CD4-positive, alpha-beta T cell treated with Interleukin-1 beta for 1 hour (primary cell): ENCODE results near the gene IL4.
"Not testable (repeated sequence)": the region's sequence is repeated elsewhere in the genome, so short reads cannot be mapped to it uniquely, and the experiment has no call there.

Source experiments
- DNase-seq, 2 donors: peaks; one replicate each; pipeline ENCODE4 v3.0.0-alpha.2; 2020 to 2022

Gene IL4

DNA sequence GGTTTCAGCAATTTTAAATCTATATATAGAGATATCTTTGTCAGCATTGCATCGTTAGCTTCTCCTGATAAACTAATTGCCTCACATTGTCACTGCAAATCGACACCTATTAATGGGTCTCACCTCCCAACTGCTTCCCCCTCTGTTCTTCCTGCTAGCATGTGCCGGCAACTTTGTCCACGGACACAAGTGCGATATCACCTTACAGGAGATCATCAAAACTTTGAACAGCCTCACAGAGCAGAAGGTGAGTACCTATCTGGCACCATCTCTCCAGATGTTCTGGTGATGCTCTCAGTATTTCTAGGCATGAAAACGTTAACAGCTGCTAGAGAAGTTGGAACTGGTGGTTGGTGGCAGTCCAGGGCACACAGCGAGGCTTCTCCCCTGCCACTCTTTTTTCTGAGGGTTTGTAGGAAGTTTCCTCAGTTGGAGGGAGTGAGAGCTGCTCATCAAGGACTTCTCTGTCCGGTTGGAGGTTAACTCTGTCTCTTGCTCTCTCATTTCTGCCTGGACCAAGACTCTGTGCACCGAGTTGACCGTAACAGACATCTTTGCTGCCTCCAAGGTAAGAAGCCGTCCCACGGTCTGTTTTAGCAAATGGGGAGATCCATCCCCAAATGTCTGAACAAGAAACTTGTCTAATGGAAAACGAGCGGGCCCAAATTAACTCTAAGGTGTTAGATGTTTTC is at the start of gene IL4:
TSS of gene IL4 (plus strand) at position 51 of the 692 bp plus-strand sequence. CDS start at position 113, 62 bp downstream.
- peak in 1 of 2 donors; percentile 12 for DNase-seq

DNA sequence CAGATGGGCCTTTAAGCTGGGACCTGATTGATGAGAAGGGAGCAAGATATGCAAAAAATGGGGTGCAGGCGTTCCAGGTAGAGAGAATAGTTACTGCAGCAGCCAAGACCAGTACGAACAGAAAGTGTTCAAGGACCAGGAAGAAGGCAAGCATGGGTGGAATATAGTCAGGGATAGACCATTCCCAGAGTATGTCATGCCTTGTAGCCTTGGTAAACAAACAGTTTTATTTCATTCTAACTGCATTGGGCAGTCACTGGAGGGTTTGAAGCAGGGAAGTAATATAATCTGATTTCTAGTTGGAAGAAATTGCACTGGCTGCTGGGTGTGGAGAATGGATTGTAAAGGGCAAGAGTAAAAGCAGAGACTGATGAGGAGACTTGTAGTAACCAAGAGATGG is 46.3 kb upstream of the IL4 start:
- DNase-seq: no peak

DNA sequence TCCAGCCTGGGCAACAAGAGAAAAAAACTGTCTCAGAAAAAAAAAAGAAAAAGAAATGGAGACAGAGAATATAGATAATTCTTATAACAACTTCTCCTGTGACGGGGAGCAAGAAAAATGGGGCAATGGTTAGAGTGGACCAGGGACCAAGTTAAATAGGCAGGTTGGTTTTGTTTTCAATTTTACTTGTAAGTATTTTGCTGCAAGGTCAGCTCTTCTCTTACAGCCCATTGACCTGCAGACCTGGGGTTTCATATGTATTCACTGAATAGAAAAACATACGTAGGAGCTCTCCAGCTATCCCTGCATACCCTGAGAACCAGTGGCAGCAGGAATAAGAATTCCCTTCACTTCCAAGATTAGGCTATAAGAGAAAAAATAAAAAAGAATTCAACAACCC is 45.0 kb upstream of the IL4 start:
- no peak for DNase-seq

DNA sequence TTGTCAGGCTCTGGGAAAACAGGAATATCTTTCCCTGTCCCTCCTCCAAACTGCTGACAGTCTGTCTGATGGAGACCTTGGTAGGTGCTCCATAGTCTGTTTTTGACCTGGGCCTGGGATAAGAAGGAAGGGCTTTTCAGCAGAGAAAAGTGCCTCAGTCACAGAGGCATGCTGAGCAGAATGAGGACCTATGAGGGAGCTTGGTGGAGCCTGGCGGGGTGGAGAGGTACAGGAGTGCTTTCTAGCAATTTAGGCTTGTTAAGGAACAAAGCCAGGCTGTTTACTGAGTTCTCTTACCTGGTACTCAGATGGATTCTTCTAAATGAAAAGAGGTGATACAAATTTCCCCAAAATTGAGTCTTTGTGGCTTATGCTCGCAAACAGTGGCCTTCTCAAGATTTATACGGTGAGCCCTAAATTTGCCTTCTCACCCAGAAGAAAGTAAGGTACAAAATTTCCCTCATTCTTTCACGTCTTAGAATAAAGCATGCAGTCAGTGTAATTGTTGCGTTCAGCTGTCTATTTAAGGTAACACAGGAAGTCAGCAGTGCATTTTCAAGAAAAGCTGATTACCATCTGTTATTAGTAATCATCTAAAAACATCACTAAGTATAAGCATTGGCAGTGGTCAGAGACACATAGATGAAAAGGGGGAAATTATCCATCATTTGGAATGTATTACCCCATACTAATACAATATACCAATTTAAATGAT is 44.4 kb upstream of the IL4 start:
- DNase-seq: peak in 1 of 2 donors; percentile 2

DNA sequence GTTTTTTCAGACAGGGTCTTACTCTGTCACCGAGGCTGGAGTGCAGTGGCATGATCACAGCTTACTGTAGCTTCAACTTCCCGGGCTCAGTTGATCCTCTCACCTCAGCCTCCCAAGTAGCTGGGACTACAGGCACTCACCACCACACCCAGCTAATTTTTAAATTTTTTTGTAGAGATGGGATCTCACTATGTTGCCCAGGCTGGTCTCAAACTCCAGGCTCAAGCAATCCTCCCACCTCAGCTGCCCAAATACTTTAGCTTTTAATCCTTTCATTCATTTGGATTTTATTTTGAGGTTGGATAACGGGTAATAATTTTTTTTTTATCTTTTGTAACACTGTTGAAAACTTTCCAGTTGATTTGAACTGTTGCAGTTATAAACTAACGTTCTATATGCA is 40.2 kb upstream of the IL4 start:
- DNase-seq: not testable (repeated sequence)

DNA sequence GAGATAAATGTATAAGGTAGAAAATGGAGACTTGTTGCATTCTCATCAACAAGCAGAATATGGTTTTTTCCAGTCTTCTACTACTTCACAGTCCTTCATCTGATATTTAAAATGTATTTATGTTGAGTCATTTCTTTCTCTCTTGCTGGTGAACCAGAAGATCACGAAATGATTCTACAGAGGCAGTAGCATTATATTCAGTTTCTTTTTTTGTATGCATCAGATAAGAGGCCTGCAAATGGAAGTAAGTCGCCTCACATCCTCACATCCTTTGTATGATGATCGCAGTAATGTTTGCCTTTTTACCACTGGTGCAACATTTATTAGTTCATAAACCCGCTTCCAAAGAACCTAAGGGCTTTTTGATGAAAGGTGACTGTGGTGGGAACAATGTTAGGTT is 37.9 kb upstream of the IL4 start:
- DNase-seq: no peak

DNA sequence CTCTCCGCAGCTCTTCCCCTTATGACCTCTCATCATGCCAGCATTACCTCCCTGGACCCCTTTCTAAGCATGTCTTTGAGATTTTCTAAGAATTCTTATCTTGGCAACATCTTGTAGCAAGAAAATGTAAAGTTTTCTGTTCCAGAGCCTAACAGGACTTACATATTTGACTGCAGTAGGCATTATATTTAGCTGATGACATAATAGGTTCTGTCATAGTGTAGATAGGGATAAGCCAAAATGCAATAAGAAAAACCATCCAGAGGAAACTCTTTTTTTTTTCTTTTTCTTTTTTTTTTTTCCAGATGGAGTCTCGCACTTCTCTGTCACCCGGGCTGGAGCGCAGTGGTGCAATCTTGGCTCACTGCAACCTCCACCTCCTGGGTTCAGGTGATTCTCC is 36.5 kb upstream of the IL4 start:
- DNase-seq: no peak

DNA sequence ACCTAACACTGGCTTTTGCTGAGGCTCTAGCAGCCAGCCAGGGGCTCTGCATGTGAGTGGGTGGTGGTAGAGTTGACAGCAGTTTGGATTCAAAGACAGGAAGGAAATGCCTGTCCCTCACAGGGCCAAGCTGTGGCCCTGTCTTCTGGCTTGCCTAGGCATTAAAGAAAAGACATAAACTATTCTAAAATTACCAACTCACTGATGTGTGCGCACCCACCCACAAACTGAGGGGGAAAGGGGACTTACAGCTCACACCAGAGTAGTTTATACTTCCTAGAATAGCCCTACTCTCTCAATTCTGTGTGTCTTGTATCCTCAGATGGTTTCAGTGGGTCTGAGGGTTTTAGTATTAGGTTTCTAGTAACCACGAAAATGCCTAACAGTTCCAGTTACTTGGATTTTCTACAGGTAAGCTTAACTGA is 34.1 kb upstream of the IL4 start:
- DNase-seq: no peak

DNA sequence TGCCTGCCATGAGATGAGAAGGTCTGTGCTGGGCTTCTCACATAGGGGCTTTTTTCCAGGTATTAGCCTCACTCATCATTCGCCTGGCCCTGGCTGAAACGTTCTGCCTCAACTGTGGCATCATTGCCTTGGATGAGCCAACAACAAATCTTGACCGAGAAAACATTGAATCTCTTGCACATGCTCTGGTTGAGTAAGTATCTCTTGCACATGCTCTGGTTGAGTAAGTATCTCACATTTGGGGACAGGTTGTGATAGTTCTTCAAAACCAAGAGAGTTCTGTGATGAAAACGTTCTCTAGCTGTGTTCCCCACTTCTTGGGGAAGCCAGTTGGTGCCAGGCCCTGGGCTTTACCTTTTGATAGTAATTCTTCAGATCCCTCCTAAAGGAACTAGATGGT is 33.2 kb upstream of the IL4 start:
- no peak for DNase-seq

DNA sequence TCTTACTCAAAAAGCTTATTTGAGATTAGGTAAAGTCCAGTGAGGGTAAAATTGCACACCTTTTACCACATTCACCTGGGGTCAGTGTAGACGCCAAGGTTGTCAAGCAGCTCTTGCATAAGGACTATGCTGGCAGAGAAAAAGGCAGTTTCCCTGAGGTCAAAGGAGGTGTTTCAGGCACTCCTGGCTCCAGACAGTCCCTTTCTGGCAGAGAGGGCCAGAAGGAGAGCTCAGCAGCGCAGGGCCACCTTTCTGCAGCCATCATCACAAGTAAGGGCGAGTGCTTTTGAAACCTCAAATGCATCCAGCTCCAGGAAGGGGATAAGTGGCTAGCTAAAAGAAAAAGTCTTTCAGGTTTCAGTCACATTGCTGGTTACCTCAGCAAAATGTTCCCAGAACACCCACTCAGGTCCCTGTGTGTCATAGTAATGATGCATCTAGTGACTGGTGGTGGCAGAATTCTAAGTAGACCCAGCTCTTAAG is 32.5 kb upstream of the IL4 start:
- DNase-seq: no peak

DNA sequence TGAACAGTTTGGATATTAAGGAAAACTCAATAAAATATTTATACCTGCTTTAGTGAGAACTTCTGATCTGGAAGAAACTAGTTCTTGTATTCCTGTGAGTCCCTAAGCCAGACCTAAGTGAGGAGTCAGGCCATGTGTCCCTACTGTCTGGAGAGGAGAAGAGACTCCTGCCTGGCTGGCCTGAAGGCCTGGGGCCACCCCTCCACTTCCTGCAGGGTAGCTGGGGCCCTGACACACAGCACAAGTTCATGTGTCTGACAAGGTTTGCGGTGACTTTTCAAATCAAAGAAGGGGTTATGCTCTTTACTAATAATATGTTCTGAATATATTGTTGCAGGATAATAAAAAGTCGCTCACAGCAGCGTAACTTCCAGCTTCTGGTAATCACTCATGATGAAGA is 31.9 kb upstream of the IL4 start:
- DNase-seq: no peak

DNA sequence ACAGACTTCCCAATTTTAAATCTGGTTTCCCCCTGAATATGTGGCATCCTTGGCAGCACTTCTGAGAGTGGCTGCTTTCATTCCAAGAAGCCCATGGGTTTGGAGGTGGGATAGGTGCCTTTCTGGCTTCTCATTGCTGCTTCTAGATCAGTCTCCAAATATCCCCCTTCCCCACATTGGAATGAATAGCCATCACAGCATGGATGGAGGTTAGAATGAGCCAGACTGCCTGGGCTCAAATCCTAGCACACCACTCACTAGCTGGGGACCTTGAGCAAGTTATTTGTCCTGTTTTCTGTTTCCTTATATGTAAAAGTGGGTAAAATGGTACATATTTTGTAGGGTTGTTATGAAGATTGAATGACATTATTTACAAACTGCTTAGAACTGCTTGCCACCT is 29.6 kb upstream of the IL4 start:
- DNase-seq: no peak

DNA sequence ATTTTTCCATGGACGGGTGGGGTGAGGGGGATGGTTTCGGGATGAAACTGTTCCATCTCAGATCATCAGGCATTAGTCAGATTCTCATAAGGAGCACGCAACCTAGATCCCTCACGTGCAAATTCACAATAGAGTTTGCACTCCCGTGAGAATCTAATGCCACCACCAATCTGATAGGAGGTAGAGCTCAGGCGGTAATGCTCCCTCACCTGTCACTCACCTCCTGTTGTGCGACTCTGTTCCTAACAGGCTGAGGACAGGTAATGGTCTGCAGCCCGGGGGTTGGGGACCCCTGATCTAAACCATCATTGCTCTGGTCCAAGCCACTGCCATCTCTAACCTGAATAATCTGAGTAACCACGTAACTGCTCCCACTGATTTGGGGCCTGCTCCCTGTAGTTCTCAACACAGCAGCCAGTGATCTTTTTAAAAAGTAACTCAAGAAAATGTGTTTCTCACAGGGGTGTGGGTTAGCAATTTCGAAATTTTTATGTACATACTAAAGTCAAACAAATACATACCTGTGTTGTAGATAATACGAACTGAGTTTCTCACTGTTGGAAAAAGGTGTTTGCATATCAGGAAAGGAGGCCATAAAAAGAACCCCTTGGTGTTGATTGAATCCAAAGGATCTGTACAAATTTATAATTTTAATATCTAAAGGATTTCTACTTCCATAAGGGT is 27.1 kb upstream of the IL4 start:
- no peak for DNase-seq

DNA sequence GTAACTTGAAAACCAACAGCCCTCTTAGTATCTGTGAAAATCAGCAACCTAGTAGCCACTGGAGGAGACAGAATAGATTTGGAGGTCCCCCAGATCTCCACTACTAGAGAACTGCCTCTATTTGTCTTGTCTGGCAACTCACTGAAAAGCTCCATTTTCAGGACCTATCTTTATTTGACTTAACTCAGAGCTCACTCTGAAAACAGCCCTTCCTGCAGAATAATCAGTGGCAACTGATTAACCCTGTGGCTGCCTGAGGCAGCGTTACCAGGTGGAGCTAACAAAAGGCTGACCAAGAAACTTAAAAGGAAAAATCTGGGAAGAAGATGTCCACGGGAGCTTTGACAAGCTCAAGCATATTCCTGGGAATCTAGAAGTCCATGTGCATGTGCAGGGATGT is 26.3 kb upstream of the IL4 start:
- DNase-seq: no peak

DNA sequence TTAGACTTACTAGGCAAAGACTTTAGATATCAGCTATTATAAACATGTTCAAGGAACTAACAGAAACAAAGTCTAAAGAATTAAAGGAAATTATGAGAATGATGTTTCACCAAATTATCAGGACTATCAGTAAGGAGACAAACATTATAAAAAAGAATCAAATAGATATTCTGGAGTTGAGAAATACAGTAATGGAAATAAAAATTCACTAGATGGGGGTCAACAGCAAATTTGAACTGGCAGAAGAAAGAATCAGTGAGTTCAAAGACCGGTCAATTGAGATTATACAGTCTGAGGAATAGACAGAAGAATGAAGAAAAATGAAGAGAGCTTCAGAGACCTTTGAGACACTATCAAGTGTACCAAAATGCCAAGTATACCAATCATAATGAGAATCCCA is 25.4 kb upstream of the IL4 start:
- DNase-seq: no peak

DNA sequence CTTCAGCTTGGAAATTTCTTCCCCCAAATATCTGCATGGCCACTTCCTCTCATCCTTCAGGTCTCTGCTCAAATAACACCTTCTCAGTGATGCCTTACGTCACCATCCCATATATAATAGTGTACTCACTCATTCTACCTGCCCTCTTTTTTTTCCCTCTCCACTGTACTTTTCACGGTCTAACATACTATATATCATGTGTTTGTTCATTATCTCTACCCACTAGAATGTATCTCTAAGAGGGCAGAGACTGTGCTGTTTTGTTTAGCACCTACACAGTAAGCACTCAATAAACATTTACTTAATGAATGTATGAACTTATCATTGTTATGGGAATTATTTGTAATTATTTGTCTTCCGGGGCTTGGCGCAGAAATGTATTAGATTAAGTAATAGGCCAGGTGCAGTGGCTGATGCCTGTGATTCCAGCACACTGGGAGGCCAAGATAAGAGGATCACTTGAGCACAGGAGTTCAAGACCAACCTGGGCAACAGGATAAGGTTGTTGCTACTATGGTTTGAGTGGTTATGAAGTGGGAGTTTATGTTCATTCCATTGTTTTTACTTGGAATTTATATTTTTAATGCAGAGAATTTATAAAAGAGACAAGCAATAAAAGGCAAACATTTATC is 21.8 kb upstream of the IL4 start:
- DNase-seq: no peak

DNA sequence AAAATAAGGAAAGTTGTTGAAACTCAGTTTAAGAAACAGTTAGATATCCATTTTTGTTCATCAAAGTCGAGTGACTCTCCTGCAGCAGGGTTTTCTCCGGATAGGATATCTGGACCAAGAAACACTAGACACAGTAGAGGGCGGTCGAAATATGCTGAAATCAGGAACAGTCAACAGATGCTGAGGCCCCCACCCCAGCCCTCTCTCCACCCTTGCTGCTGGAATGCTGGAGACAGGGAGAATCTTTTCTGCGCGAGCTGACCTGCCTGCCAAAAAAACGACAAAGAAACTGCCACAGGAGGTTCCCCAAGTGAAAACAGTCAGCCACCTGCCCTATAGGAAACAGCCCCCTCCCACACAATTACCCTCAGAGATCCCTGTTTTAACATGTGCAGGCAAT is 20.1 kb upstream of the IL4 start:
- DNase-seq: no peak

DNA sequence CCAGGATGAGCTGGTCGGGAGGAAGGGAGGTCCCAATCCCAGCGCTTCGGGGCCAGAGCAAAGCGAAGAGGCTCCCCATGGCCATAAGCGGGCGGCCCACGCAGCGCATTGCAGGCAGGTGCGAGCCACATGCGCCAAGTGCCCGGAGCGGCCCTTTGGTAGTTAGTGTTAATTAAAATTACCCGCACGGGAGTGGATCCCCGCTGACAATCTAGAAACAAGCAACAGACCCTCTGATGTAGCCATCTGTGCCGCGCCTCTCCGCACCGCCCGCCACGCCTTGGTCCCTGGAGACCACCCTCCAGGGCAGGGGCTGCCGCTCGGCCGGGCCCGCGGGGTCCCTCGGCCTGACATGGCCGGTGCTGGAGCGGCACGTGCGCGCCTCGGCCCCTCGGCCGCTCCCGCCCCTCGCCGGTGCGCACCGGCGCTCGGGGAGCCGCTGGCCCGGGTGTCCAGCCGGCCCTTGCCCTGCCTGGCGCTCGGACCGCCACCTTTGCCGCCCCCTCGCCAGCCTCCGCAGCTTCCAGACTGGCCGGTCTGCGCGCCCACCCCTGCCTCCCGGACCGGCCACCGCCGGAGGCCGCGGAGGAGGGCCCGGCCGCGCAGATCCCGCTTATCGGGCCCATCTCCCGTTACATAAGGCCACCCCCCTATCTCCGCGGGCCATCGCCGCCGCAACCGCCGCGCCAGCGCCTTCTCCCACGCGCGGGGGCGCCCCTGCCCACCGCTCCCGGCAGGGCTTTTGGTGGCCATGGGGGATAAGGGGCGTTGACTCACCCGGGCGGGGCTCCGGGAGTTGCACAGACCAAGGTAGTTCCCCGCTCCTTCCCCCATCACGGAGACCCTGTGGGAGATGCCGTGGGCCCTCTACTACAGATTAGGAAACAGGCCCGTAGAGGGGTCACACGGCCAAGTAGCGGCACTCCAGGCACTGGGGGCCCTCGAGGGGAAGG is 17.7 kb upstream of the IL4 start:
- DNase-seq: peak; percentile 31 to 46

DNA sequence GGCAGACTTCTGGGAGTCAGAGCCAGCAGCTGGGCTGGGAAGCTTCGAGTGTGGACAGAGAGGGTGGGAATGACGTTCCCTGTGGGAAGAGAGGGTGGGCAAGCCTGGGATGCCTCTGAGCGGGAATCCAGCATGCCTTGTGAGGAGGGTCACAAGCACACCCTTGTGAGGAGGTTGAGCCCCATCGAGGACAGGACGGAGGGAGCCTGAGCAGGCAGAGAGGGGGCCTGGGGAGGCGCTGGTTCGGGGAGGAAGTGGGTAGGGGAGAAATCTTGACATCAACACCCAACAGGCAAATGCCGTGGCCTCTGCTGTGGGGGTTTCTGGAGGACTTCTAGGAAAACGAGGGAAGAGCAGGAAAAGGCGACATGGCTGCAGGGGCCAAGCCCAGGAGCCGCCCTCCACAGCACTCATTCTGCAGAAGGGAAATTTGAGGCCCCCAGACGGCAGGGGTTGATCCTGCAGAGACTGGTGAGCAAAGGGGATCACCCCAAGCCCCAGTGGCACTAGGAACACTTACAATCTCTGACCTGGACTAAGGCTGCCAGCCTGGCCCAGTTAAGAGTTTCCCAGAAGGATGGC is 16.9 kb upstream of the IL4 start:
- no peak for DNase-seq

DNA sequence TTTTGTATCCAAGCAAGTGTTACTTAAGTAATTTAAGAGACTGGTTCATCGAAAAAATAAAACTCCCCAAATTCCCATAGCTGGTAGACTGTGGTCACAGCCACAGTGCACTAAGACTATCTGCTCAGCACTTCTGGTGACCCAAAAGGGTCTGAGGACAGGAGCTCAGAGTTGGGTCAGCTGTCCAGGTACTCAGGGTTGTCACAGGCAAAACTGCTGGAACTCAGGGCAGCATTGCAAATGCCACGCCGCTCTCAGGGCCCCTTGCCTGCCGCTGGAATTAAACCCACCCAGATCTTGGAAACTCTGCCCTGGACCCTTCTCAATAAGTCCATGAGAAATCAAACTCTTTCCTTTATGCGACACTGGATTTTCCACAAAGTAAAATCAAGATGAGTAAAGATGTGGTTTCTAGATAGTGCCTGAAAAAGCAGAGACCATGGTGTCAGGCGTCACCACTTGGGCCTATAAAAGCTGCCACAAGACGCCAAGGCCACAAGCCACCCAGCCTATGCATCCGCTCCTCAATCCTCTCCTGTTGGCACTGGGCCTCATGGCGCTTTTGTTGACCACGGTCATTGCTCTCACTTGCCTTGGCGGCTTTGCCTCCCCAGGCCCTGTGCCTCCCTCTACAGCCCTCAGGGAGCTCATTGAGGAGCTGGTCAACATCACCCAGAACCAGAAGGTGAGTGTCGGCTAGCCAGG is 16.0 kb upstream of the IL4 start, which contains the start of gene IL13:
TSS of gene IL13 (plus strand) at position 498 of the 705 bp plus-strand sequence. CDS start at position 512, 14 bp downstream.
- DNase-seq: no peak
